Measurements from ENCODE around the gene SLF2. TPM values are rescaled to one million over a fixed set of nuclear protein-coding genes. Genes with fewer than 3 reads are reported as not detected.

The SLF2 gene
- total and polyA plus RNA-seq, 2 of the 8 experiments (the other 6 are each of a cell fraction or from before 2014, with no cell fraction given), result 5.5 to 20.9 TPM

DNA sequence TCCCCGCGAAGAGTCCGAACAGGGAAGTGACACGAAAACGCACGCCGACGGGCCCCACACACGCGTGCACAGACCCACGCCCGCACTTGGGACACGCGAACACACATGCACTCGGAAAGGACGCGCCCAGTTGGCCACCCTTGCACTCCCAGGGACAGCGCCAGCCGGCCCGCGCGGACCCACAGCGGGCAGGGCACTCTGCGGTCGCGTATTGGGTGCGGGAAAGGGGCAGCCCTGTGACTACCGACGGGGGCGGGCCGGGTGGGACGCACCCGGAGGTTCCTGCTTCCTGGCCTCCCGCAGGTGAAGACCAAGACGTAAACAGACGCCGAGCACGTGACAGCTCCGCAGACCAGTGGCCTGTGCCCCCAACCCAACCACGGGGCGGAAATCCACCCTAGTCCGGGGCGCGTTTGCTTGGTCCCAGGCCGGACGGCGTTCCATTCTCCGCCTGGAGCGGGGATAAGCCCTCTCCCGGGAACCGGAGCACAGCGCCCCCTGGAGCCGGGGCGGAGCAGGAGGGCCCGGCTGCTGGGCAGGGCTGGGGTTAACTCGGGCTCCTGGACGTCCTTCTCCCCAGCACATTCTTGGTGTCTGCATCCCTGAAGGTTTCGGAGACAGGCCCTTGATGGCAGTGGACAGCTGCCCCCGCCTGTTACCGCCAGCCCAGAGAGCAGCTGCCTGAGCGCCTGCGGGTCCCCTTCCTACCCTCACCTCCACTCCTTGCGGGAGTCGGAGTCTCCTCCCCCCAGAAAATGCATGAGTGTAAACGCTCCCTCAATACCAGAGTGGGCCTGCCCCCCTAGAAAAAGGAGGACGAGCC lies 84.8 kb downstream of the SLF2 start (continued):
- no peak for TF ChIP-seq NRF1 (IDR thresholded peaks at IDR 0.05; ENCODE audit: low read depth, low read length)
- TF ChIP-seq SAP30 (IDR thresholded peaks at IDR 0.05; ENCODE audit: insufficient read depth, insufficient replicate concordance, low read length), result no peak
- TF ChIP-seq BACH1 (IDR thresholded peaks at IDR 0.05; ENCODE audit: low read length), result peak; percentile 50; the same call in 1 of the 2 replicates
- no peak for TF ChIP-seq SP2 (IDR thresholded peaks at IDR 0.05; ENCODE audit: low read length)
- TF ChIP-seq RFX5 (IDR thresholded peaks at IDR 0.05; ENCODE audit: borderline replicate concordance, low read depth, low read length), result no peak
- TF ChIP-seq, protein P1, sequence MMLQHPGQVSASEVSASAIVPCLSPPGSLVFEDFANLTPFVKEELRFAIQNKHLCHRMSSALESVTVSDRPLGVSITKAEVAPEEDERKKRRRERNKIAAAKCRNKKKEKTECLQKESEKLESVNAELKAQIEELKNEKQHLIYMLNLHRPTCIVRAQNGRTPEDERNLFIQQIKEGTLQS (IDR thresholded peaks at IDR 0.05; ENCODE audit: insufficient read depth, low read depth, low read length), result 0 out of 2 replicates have a peak, but pooled peaks have one; percentile 22
- peak; percentile 77 for TF ChIP-seq KDM4A (IDR thresholded peaks at IDR 0.05; ENCODE audit: low read depth, low read length, severe bottlenecking)
- 0 out of 2 replicates have a peak, but pooled peaks have one; percentile 48 for TF ChIP-seq POLR2AphosphoS5 (IDR thresholded peaks at IDR 0.05; ENCODE audit: low read depth, low read length)
- TF ChIP-seq TAF7 (optimal IDR thresholded peaks at IDR 0.05; ENCODE audit: borderline replicate concordance, low read depth, low read length), result no peak
- TF ChIP-seq, protein P2, sequence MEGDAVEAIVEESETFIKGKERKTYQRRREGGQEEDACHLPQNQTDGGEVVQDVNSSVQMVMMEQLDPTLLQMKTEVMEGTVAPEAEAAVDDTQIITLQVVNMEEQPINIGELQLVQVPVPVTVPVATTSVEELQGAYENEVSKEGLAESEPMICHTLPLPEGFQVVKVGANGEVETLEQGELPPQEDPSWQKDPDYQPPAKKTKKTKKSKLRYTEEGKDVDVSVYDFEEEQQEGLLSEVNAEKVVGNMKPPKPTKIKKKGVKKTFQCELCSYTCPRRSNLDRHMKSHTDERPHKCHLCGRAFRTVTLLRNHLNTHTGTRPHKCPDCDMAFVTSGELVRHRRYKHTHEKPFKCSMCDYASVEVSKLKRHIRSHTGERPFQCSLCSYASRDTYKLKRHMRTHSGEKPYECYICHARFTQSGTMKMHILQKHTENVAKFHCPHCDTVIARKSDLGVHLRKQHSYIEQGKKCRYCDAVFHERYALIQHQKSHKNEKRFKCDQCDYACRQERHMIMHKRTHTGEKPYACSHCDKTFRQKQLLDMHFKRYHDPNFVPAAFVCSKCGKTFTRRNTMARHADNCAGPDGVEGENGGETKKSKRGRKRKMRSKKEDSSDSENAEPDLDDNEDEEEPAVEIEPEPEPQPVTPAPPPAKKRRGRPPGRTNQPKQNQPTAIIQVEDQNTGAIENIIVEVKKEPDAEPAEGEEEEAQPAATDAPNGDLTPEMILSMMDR (IDR thresholded peaks at IDR 0.05; ENCODE audit: control extremely low read depth in 1 of 3, insufficient read depth in 1 of 3, low read depth in 1 of 3, low read length in 3 of 3), result peak in 2 of 3 experiments; percentile 79 to 93; a peak in 3 of 4 replicates
- peak in 1 of 2 experiments; percentile 40; a peak in 2 of 4 replicates for TF ChIP-seq RAD21 (IDR thresholded peaks at IDR 0.05 in 1 of 2, conservative IDR thresholded peaks at IDR 0.05 in 1 of 2; ENCODE audit: low read depth in 2 of 2, low read length in 2 of 2)
- peak in 1 of 2 experiments; percentile 36; a peak in 1 of 3 replicates for TF ChIP-seq EP300 (IDR thresholded peaks at IDR 0.05; ENCODE audit: borderline replicate concordance in 1 of 2, low read depth in 2 of 2, low read length in 2 of 2)
- peak in 1 of 2 experiments; percentile 68; a peak in 2 of 4 replicates for TF ChIP-seq SIN3A (conservative IDR thresholded peaks at IDR 0.05 in 1 of 2, IDR thresholded peaks at IDR 0.05 in 1 of 2; ENCODE audit: low read depth in 1 of 2, low read length in 2 of 2)
- TF ChIP-seq NANOG (IDR thresholded peaks at IDR 0.05; ENCODE audit: insufficient read depth, low read depth, low read length, poor library complexity, severe bottlenecking), result no peak
- TF ChIP-seq YY1 (IDR thresholded peaks at IDR 0.05; ENCODE audit: low read depth, low read length), result peak; percentile 25; the same call in 1 of the 2 replicates
- TF ChIP-seq RBBP5 (IDR thresholded peaks at IDR 0.05; ENCODE audit: borderline replicate concordance, low read depth, low read length), result peak; percentile 9; the same call in 1 of the 2 replicates
- TF ChIP-seq, protein P3, sequence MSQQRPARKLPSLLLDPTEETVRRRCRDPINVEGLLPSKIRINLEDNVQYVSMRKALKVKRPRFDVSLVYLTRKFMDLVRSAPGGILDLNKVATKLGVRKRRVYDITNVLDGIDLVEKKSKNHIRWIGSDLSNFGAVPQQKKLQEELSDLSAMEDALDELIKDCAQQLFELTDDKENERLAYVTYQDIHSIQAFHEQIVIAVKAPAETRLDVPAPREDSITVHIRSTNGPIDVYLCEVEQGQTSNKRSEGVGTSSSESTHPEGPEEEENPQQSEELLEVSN (IDR thresholded peaks at IDR 0.05), result peak; percentile 41; the same call in 1 of the 2 replicates
